NCI-H1105 treated with DMSO at 0.1 percent for 48 hours (cell line): ENCODE data around the gene RAVER1.
A peak's percentile ranks its signal among the peaks of the same experiment; 100 is the strongest.

Experiments used
- DNase-seq: peaks from one replicate; lab custom pipeline; 2025; lab: John Stamatoyannopoulos, UW

RAVER1 gene

DNA sequence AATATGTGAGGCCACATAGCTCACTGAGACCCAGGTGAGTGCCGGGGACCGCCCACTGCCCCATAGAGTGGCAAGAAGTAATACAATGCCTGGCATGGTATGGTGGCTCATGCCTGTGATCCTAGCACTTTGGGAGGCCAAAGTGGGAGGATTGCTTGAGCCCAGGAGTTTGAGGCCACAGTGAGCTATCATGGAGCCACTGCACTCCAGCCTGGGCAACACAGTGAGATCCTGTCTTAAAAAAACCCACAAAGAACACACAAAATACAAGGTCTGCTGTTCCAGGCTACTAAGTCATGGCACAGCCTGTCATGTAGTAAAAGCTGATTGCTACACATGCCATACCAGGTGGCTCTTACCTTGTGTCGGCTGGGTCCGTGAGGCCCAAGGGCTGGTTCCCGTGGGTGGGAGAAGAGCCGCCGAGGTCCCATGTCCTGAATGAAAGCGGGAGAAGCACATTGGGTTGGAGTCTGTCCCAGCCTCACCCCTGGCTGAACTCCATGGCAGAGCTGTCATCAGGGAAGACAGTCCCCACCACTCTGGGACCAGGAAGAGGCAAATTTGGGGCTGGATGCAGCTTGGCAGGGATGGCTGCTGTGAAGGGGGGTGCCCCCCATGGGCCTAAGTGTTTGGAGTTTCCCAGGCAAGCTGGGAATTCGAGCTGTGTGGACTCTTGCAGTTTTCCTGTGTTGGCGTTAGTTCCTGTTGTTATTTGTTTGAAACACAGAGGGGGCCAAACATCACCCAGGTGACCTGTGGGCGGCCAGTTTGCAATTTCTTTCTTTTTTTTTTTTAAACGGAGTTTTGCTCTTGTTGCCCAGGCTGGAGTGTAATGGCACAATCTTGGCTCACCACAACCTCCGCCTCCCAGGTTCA is 14.3 kb downstream of the RAVER1 start:
- no peak for DNase-seq

- DNase-seq = no peak
These were observed 15.4 kb downstream of the RAVER1 start for GRCh38 chr19:10317857-10318462.

GRCh38 chr19:10317045-10317856 is 16.1 kb downstream of the RAVER1 start:
- no peak for DNase-seq

GRCh38 chr19:10316229-10317044 is 16.9 kb downstream of the RAVER1 start:
- DNase-seq = no peak

- DNase-seq = peak; percentile 93
These were observed 17.8 kb downstream of the RAVER1 start, which contains the start of gene FDX2 for GRCh38 chr19:10315335-10316214. Gene FDX2 (minus strand): TSS chr19:10316015. CDS start chr19:10315996, 19 bp downstream.

- DNase-seq = no peak
These were observed 23.9 kb downstream of the RAVER1 start, which contains the start of gene ZGLP1 for GRCh38 chr19:10309423-10309822. Gene ZGLP1 (minus strand): TSS chr19:10309815.

DNA sequence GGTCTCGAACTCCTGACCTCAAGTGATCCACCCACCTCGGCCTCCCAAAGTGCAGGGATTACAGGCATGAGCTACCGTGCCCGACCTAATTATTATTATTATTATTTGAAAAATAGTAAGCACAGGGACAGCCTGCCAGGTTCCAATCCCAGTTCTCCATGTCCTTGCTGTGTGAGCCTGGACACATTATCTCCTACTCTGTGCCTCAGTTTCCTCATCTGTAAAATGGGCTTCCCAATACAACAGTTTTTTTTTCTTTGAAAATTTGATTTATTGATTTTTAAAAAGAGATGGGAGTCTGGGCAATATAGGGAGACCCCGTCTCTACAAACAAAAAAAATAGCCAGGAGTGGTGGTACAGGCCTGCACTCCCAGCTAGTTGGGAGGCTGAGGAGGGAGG is 27.0 kb downstream of the RAVER1 start:
- no peak for DNase-seq

DNA sequence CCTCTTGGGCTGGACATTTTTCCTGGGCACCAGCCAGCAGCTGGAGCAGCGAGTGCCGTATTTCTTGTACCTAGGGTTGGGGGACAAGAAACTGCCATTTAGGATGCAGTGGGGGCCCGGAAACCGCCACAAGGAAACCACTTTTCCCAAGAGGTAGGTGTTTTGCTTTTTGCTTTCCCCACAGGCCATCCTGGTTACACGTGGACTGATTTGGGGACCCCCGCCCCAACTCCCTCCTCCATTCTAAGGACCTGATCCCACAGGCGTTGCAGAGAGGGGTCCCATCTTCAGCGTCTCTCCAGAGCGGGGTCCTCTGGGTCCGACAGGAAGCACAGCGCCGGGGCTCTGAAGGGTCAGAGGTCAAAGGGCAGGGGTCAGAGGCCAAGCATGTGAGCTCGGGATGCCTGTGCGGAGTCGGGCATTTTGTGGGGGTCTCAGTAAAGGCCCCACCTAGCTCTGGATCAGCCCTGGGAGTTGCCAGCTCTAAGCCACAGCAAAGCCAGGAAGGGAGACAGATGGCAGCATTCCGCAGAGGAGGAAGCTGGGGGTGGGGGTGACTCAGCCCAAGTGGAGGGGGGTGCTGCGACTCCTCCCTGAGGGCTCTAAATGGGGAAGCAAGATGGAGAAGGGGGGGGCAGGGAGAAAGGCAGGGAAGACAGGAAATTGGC is 28.1 kb downstream of the RAVER1 start:
- DNase-seq = no peak

GRCh38 chr19:10299545-10300458 is 33.5 kb downstream of the RAVER1 start:
- no peak for DNase-seq

- DNase-seq = no peak
These were observed 37.3 kb downstream of the RAVER1 start for GRCh38 chr19:10295847-10296591.

DNA sequence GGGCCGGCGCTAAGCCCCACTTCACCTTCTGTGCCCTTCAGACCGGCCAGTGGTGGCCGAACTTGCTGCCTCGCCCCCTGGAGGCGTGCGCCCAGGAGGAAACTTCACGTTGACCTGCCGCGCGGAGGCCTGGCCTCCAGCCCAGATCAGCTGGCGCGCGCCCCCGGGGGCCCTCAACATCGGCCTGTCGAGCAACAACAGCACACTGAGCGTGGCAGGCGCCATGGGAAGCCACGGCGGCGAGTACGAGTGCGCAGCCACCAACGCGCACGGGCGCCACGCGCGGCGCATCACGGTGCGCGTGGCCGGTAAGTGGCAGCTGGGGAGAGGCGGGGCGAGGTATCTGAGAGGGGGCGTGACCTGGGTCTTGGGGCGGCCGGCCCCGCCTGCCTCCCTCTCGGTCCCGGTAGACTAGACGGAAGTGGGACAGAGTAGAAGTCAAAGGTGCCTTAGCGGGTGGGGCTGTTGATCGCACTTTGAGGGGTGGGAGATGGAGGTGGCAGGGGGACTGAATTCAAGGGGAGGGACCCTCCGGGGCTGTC is 38.0 kb downstream of the RAVER1 start:
- peak; percentile 6 for DNase-seq

GRCh38 chr19:10294368-10294697 is 39.0 kb downstream of the RAVER1 start:
- DNase-seq = no peak

DNA sequence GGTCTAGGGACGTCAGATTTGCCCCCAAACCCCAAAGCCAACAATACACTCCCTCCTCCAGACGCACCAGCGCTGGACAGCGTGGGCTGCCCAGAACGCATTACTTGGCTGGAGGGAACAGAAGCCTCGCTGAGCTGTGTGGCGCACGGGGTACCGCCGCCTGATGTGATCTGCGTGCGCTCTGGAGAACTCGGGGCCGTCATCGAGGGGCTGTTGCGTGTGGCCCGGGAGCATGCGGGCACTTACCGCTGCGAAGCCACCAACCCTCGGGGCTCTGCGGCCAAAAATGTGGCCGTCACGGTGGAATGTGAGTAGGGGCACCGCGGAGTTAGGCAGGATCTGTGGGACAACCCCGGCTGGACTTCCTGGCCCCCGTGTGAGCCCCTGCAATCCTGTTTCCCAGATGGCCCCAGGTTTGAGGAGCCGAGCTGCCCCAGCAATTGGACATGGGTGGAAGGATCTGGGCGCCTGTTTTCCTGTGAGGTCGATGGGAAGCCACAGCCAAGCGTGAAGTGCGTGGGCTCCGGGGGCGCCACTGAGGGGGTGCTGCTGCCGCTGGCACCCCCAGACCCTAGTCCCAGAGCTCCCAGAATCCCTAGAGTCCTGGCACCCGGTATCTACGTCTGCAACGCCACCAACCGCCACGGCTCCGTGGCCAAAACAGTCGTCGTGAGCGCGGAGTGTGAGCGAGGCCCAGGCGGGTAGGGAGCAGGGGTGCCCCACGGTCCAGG is 39.5 kb downstream of the RAVER1 start:
- no peak for DNase-seq

- no peak for DNase-seq
These were observed 40.3 kb downstream of the RAVER1 start for GRCh38 chr19:10292789-10293636.

GRCh38 chr19:10292206-10292788 is 41.0 kb downstream of the RAVER1 start:
- no peak for DNase-seq
